ENCODE measurements around the gene ECPAS. TPM values are rescaled to one million over a fixed set of nuclear protein-coding genes. Genes with fewer than 3 reads are reported as not detected.

The ECPAS gene
- total RNA-seq, 2 experiments from 2014 or later: 55.9 to 59.1 TPM

Other genes starting within 250 kb of the ECPAS start
- not detected for gene OR2K2, start 154.2 kb downstream of the ECPAS start, total RNA-seq
- gene ZNF483, start 40.8 kb upstream of the ECPAS start, total RNA-seq: 1 to 10 TPM; 2.2 to 2.3 TPM
- gene PTGR1, start 115.3 kb upstream of the ECPAS start, total RNA-seq: not detected
- 1 to 10 TPM; 3.9 to 4.2 TPM for gene DNAJC25, start 147.0 kb upstream of the ECPAS start, total RNA-seq
- 10 to 100 TPM; 21.4 TPM for gene GNG10, start 177.2 kb upstream of the ECPAS start, total RNA-seq